HG03354 (cell line): Measurements from ENCODE around the gene ZNF136.

Source experiments
- ATAC-seq: cut with Tn5 transposase; IDR thresholded peaks from one replicate; pipeline ENCODE4 v1.9.1; 2021; ENCODE audit warnings: mild to moderate bottlenecking; ENCODE audit not compliant: unreplicated experiment, poor library complexity, severe bottlenecking

Gene ZNF136

DNA sequence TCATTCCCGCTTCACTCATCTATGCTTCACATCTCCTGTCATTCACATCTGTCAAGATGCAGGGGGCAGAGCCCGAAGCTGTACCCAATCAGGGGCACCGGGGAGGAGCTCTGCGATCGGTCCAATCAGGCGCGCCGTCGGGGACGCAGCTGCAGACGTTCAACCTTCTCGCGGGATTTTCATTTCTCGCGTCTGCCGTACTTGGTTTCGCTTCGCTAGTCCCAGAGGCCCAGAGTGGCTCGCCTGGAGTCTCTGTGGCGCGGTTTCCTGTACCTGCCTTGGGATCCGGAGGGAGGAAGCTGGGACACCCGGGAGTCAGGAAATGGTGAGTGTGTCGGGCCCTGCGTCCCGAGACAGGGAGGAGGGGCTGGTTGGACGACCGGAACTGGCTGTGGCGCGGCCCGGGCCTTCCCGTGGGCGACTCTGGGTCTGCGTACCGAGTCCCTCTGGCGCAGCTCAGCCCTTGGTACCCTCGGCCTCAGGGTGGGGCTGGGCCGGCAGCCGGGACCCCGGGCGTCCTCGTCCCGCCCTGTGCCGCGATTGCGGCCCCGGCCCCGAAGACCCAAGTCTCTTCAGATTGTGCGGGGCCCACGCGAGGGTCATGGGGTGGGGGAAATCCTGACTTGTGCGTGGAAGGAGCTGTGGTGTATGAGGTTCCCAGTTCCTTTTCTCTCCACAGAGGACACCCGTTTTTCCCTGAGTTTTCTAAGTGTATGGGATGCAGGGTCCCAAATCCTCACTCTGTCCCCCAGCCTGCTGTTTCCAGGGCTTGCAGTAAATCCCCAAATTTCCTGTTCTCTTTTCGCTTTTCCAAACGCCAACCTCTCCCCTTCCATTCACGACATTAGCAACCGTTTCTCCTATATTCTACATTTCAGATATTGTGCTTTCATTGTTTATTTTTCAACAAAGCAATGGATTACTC is at the start of gene ZNF136:
ZNF136 (plus strand) TSS at position 215 of the 925 bp plus-strand sequence; CDS start at position 323, 108 bp downstream.
- peak; percentile 95 for ATAC-seq

DNA sequence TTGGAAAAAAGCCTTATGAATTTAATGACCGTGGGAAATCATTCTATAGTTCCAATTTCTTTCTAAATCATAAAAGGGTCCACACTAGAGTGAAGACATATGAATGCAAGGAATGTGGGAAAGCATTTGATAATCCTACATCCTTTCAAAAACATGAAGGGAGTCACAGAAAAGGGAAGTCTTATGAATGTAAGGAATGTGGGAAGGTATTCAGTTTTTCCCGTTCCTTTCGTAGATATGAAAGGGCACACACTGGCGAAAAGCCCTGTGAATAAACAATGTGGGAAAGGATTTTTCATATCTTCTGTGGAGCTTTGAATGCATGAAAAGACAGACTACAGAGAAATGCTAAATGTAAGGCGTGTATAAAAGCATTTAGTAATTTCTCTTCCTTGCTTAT is 49.8 kb upstream of the ZNF136 start:
- ATAC-seq = no peak

DNA sequence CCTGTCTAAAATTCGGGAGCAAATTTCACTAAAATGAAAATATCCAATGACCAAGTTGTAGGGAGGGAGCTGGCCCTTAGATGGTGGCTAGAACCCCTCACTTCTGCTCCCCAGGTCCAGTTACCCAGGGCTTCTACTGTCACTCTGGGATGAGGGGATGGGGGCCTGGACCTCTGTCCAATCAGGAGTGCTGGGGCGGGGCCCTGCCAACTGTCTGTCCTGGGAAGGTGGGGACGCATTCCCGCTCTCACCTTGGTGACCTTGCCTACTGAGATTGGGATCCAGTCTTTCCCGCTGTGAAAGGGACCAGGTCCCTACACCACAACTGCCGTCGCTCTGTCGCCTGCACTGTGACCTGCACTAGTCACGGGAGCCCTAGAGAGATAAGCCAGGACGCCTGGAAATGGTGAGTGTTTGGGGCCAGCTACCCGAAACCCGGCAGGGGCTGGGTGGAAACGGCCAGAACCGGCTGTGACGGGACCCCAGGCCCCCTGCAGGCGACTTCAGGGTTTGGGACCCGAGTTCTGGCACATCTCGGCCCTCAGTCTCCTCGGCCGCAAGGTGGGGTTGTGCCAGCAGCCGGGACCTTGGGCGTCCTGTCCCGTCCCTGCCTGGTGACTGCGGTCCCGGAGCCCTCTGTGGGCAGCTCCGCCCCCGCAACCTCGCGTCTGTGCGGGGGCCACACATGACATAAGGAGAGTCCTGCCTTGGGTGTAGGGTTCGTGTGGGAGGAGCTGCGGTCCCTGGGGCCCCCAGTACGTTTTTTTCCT is 45.5 kb upstream of the ZNF136 start:
- ATAC-seq = no peak

DNA sequence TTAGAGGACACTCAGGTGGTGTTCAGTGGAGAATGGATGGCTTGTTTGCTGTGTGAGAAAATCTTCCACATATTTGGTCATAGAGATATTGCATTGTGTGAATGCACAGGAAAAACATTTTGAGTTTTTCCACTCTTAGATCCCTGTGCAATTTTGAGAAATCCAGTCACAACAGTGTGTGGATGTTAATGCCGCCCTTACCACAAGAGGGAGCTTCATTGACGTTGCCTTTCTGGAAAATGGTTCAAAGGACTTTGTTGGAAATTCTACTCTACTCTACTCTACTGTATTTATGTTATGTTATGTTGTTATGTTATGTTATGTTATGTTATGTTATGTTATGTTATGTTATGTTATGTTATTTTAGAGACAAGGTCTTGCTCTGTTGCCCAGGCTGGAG is 36.2 kb upstream of the ZNF136 start:
- ATAC-seq = no peak

DNA sequence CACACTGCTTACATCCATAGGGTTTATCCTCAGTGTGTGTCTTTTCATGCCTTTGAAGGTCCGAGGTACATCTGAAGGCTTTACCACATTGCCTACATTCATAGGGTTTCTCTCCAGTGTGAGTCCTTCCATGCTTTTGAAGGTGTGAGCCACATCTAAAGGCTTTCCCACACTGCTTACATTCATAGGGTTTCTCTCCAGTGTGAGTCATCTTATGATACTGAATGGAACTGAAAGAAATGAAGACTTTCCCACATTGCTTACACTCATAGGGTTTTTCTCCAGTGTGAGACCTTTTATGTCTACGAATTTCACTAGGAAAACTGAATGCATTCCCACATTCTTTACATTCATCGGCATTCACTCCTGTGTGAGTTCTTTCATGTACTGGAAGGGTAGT is 29.8 kb upstream of the ZNF136 start:
- no peak for ATAC-seq

DNA sequence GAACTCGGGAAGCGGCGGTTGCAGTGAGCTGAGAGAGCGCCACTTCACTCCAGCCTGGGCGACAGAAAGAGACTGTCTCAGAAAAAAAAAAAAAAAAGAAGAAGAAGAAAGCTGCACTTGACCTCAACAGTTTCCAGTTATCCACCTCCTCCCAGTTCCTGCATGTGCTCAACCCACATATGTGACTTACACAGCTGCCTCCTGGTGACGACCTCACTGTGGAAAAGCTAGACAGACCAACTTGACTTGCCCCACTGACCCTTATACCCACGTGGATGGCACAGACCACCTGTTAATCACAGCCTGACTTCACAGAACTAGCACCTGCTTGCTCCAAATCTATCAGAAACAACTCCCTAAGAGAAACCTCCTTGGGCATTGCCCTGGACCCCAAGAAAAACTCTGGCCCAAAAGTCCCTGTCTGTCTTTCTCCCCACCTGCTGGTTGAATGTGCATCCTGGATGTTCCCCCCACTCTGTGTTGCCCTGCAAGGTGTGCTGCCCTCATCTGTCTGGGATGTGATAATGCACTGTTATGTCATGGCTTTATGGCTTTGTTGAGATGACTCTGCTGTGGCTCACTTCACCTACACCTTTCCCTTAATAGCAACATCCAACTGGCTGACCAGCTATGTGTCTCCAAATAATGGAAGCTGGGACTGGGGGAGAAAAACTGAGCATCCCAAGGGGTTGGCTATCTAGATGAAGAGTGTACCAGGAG is 25.5 kb upstream of the ZNF136 start:
- ATAC-seq = no peak

DNA sequence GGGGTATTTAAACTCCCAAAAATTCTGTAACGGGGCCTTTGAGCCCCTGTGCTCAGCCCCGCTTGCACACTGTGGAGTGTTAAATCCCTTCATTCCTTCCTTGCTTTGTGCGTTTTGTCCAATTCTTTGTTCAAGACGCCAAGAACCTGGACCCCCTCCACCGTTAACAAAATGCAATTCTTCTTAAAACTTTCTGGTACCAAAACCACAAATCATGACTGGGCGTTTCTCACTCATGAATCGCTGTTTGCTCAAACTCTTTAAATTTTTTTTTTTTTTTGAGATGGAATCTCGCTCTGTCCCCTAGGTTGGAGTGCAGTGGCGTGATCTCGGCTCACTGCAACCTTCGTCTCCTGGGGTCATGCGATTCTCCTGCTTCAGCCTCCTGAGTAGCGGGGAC is 23.6 kb upstream of the ZNF136 start:
- no peak for ATAC-seq

DNA sequence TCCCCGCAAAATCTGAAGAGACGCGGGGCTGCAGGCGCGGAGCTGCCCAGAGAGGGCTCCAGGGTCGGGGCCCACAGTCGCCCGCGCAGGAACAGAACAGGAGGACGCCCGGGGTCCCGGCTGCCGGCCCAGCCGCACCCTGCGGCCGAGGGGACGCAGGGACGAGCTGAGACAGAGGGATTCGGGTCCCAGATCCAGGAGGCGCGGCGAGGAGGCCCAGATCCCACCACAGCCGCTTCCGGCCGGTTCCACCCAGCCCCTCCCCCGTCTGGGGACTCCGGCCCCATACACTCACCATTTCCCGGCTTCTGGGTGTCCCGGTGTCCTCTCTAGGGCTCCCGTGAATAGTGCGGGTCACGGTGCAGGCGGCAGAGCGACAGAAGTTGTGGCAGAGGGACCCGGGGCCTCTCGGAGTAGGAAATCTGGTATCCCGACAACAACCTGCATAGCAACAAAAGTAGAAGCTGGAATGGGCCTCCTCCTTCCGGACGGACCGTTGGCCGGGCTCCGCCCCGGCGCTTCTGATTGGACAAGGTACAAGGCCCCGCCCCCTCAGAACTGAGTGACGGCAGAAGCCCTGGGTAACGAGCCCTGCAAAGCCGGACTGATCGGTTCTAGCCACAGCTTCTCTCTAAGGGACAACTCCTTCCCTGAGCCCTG is 22.9 kb upstream of the ZNF136 start, which contains the start of gene ZNF20:
ZNF20 (minus strand) TSS at position 466 of the 660 bp plus-strand sequence; CDS start at position 298, 168 bp downstream.
- peak; percentile 92 for ATAC-seq

DNA sequence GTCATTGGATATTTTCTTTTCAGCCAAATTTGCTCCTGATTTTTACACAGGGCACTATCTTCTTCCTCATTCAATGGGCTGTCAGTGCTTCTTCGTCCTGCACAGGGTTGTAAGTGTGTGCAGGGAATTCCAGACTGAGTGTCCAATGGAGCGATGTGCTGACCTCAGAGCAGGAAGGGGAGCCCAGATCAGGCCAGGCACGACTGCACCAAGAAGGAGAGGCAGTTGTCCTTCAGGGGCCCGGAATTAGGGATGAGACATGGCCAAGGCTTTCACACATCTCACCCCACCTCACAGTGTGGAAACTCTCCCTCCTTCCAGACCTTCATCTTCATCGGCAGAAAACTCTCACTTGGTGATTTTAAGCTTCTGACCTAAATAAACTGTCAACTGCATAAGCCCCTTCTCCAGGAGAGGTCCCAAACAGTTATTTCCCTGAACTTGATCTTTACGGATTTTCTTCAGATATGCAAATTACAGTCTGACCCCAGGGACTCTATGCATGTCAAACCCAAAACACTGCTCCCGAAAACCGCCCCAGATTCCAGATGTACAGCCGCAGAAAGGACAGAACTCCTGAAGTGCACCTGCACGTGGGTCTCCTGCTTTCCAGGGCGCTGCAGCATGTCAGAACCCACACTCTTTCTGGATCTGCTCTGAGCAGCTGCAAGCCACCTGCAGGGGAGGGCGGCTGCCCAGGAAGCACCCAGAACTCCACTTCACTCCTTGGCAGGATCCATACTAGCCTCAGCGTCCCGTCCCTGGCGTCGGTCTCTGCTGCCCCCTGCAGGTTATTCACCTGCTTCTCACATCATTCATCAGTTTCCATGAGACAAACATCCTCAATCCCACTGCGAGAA is 22.1 kb upstream of the ZNF136 start:
- ATAC-seq = peak; percentile 59

DNA sequence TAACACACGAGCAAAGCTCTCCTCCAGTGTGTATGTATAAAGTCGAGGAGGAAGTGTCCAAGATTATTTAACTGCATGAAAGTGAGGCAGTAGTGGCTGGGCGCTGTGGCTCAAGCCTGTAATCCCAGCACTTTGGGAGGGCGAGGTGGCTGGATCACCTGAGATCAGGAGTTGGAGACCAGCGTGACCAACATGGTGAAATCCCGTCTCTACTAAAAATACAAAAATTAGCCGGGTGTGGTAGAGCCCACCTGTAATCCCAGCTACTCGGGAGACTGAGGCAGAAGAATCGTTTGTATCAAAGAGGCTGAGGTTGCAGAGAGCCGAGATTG is 21.5 kb upstream of the ZNF136 start:
- no peak for ATAC-seq

DNA sequence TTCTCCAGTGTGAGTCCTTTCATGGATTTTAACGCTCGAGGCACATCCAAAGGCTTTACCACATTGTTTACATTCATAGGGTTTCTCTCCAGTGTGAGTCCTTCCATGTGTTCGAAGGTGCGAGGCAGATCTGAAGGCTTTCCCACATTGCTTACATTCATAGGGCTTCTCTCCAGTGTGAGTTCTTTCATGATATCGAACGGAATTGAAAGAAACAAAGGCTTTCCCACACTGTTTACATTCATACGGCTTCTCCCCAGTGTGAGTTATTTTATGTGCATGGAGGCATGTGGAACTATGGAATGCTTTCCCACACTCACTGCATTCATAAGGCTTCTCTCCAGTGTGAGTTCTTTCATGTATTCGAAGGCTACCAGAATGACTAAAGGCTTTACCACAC is 17.5 kb upstream of the ZNF136 start:
- ATAC-seq = no peak

DNA sequence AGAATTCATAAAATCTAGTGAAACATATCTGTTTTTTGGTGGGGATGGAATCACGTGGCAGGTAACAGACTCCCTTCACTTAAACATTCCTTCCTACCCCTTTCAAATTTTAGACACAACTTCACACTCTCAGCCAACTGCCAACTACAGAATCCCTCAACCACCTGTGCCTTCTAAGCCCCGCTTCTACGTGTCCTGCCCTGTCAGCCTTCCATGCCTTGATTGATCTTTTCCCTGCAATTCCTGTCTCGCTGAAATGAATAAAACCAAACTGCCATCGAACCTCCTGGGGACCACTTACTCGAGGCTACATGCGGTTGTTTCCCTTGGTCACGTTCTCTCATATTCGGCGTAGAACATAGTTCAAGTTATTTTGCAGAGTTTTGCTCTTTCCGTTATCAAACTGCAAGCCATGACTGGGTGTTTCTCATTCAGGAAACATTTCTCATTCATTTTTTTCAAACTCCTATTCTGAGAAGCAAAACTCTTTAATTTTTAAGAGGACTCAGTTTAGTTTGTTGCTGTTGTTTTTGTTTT is 7.5 kb upstream of the ZNF136 start:
- ATAC-seq = no peak

DNA sequence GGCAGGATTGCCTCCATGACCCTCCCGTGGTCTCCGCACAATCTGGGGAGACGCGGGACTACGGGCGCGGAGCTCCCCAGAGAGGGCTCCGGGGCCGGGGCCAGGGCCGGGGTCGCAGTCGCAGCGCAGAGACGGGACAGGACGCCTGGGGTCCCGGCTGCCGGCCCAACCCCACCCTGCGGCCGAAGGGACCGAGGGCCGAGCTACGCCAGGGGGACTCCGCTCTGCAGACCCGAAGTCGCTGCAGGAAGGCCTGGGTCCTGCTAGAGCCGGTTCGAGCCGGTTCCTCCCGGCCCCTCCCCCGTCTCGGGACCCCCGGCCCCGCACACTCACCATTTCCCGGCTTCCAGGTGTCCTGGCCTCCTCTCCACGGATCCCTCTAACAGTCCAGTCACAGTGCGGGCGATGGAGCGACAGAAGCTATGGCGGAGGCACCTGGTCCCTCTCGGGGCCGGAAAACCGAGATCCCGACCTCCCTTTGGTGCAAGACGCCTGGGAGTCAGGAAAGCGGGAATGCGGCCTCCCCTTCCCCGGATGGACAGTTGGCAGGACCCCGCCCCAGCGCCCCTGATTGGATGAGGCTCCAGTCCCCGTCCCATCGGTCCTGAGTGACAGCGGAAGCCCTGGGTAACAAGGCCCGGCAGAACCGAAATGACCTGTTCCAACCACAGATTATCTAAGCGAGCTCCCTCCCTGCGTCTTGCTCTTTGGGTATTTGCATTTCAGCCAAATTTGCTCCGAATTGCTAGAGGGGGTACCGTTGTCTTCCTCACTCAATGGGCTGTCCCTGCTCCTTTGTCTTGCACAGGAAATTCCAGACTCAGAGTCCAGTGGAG is 6.5 kb upstream of the ZNF136 start, which contains the start of gene ZNF625:
ZNF625 (minus strand) TSS at position 512 of the 836 bp plus-strand sequence; CDS start at position 336, 176 bp downstream.
- peak; percentile 83 for ATAC-seq

DNA sequence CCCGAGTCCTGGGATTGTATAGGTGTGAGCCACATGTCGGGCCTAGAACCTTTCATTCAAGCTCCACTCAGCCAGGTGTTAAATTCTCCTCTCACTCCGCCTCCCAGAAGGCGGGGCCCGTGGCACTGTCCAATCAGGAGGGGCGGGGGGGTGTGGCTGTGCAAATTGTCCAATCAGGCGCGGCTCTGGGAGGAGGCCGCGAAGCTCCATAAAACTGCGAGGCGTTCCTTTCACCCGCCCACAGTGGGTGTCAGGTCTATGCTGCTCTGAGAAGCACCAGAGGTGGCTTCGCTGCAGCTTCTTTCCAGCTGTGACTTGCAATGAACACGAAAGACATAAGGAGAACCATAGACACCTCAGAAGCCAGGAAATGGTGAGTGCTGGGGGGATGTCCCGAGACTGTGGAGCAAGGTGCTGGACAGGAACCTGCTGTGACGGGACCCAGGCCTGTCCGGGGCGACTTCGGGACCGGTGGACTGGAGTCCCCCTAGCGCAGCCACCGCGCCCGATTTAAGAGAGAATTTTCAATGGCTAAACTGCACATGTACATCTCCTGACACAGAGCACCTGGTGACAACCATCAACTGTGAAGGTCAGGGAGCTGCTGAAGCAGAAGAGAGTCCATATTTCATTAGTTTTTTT is 3.0 kb upstream of the ZNF136 start:
- no peak for ATAC-seq

DNA sequence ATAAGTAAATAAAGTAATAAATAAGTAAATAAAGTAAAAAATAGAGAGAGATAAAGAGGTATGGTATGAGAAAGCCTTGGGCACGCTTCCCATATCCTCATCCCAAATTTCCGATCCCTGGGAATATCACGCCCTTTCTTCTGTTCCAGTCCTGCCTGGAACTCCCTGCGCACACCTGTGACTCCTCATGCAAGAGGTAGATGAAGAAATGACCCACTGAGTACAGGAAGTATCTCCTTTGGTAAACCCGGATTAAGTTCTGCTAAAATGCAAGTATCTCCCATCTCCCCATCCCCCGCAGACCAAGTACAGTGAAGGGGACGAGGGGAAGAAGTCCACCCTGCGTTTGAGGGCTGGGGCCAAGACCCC is 399 bp upstream of the ZNF136 start:
- ATAC-seq = no peak

DNA sequence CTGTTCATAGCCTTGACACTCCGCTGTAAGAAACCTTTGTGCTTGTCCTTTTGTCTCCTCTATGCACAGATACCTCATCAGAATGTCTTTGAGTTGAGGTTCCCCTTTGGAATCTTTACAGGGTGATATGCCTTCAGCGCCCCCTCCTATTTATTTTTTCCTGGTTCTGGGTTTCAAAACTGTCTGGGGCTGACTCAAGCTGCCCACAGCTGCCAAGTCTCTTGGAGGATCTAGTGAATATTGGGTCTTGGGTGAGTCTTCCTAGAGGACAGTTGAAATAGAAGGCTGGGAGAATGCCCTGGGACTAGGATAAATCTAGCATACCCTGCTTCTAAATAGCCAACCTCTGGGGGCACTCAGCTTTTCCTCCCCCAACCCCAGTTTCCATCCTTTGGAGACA is 930 bp downstream of the ZNF136 start:
- no peak for ATAC-seq

DNA sequence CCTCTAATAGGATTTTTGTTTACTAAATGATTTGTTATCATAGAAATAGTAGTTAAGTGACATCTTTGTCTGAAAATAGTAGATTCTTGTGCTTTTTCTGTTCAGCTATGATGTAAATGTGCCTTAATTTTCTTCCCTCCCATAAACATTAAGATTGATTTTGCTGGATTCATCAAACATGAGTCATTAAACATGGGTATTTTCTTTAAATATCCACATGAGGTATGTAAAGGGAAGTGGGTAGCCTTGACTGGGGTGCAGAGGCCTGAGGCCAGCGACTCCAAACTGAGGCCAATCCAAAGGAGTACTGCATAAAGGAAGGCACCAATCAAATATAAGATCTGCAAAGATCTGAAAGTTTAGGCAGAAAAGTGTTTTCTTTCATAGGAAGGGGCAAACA is 3.7 kb downstream of the ZNF136 start:
- no peak for ATAC-seq
